Measurements from ENCODE around the gene CCL22.

The CCL22 gene

GRCh38 chr16:57403965-57404817, 45.6 kb downstream of the CCL22 start, which contains the start of gene CCL17:
TSS of gene CCL17 (plus strand) at chr16:57404767. CDS start at chr16:57413933, 9,166 bp downstream.
- no peaks in the 10 kb centered on the region for H3K4me1 ChIP-seq
- no peaks in the 10 kb centered on the region; the same call in 1 of the 2 replicates for H3K27me3 ChIP-seq (ENCODE audit: low read depth)
- in situ Hi-C loops (cut with MboI; ENCODE audit: low sequenced_read_pairs) = no loop called here
- H3K36me3 ChIP-seq (replicated peaks) = no peaks in the 10 kb centered on the region
- H3K4me3 ChIP-seq = no peak within 1 kb of the TSS
- H3K9me3 ChIP-seq = no peaks in the 10 kb centered on the region
- DNase-seq (ENCODE audit: low spot score in 2 of 2) = no peak

- Histone ChIP-seq H3K9me3 (no peaks in the 10 kb centered on the region), H3K4me3 (no peak overlapping the region), H3K27me3 (ENCODE audit: low read depth) (no peaks in the 10 kb centered on the region; the same call in 1 of the 2 replicates), H3K4me1 (no peaks in the 10 kb centered on the region), H3K36me3 (replicated peaks) (no peaks in the 10 kb centered on the region)
- DNase-seq (ENCODE audit: low spot score in 2 of 2) = no peak
- in situ Hi-C loops (cut with MboI; ENCODE audit: low sequenced_read_pairs) = no loop called here
Measured at GRCh38 chr16:57405097-57405496, 46.5 kb downstream of the CCL22 start.

GRCh38 chr16:57406881-57407280, 48.3 kb downstream of the CCL22 start:
- DNase-seq (ENCODE audit: low spot score in 2 of 2) = no peak
- no peak overlapping the region for H3K4me3 ChIP-seq
- H3K36me3 ChIP-seq (replicated peaks) = no peaks in the 10 kb centered on the region
- no peaks in the 10 kb centered on the region for H3K9me3 ChIP-seq
- in situ Hi-C loops (cut with MboI; ENCODE audit: low sequenced_read_pairs) = no loop called here
- H3K27me3 ChIP-seq (ENCODE audit: low read depth) = no peaks in the 10 kb centered on the region; the same call in 1 of the 2 replicates
- no peaks in the 10 kb centered on the region for H3K4me1 ChIP-seq

- Histone ChIP-seq H3K36me3 (replicated peaks) (no peaks in the 10 kb centered on the region), H3K4me3 (no peak overlapping the region), H3K9me3 (no peaks in the 10 kb centered on the region), H3K4me1 (no peaks in the 10 kb centered on the region), H3K27me3 (ENCODE audit: low read depth) (no peaks in the 10 kb centered on the region)
- in situ Hi-C loops (cut with MboI; ENCODE audit: low sequenced_read_pairs) = no loop called here
- DNase-seq (ENCODE audit: low spot score in 2 of 2) = no peak
Measured at GRCh38 chr16:57407521-57408353, 49.2 kb downstream of the CCL22 start.

DNA sequence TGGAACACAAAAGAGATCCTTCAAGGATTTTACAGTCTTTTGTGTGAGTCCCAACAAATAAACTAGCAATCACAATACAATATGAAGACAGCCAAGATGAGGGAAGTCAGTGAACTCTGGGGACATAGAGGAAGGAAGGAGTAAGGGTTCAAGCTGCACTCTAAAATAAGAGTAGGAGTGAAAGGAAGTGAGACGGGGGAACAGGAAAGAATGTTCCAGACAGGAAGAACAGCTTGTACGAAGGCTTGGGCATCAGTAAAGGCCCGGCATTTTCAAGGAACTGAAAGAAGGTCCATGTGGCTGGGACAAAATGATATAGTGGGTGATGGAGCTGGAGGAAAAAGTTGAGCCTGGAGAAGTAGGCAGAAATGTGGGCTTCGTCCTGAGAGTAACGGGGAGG, 50.5 kb downstream of the CCL22 start:
- no peaks in the 10 kb centered on the region for H3K36me3 ChIP-seq (replicated peaks)
- in situ Hi-C loops (cut with MboI; ENCODE audit: low sequenced_read_pairs) = no loop called here
- no peaks in the 10 kb centered on the region for H3K4me1 ChIP-seq
- no peaks in the 10 kb centered on the region for H3K9me3 ChIP-seq
- no peaks in the 10 kb centered on the region for H3K27me3 ChIP-seq (ENCODE audit: low read depth)
- no peak overlapping the region for H3K4me3 ChIP-seq
- DNase-seq (ENCODE audit: low spot score in 2 of 2) = no peak

DNA sequence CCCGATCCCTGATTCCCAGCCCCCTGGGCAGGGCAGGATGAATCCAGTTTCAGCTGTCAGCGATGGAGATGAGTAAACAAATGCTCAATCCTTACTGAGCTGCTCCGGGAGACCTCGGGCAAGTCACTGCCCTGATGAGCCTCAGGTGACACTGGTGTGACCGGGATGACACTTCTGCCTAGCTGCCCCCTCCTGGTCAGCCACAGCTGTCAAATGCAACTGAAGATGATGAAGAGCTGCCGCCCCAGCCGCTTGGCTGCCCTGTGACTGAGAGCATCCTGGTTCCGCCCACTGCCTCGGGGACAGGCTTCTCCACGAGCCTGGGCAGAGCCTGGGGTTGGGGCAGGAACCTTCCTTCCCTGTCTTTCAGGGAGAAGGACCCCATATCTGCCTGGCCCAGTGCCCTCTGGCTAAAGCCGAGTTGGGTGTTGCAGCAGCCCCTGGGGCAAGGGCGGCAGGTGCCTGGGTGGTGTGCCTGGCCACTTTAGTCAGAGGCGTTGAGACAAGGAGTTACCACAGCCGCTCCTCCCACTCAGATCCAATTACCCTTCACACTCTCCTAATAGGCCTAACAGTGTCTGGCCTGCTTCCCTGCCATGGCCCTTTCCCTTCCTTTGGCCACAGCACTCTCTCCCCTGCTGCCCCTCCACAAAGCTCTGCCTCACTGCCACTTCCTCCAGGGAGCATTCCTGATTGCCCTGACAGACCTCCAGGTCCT, 51.4 kb downstream of the CCL22 start:
- H3K9me3 ChIP-seq = no peaks in the 10 kb centered on the region
- in situ Hi-C loops (cut with MboI; ENCODE audit: low sequenced_read_pairs) = loop anchor here (10.0 kb wide), 1 partner anchor 325 kb away; no protein-coding TSS in a partner anchor
- DNase-seq (ENCODE audit: low spot score in 2 of 2) = no peak

GRCh38 chr16:57411362-57411976, 52.9 kb downstream of the CCL22 start:
- no peaks in the 10 kb centered on the region for H3K27me3 ChIP-seq (ENCODE audit: low read depth)
- in situ Hi-C loops (cut with MboI; ENCODE audit: low sequenced_read_pairs) = loop anchor here (10.0 kb wide), 1 partner anchor 327 kb away; no protein-coding TSS in a partner anchor
- DNase-seq (ENCODE audit: low spot score in 2 of 2) = no peak
- H3K4me3 ChIP-seq = no peak overlapping the region
- H3K36me3 ChIP-seq (replicated peaks) = no peaks in the 10 kb centered on the region
- no peaks in the 10 kb centered on the region for H3K9me3 ChIP-seq
- H3K4me1 ChIP-seq = no peaks in the 10 kb centered on the region

More for the DNA sequence above, 51.4 kb downstream of the CCL22 start:
- no peaks in the 10 kb centered on the region for H3K4me1 ChIP-seq
- no peaks in the 10 kb centered on the region for H3K27me3 ChIP-seq (ENCODE audit: low read depth)
- no peak overlapping the region for H3K4me3 ChIP-seq
- no peaks in the 10 kb centered on the region for H3K36me3 ChIP-seq (replicated peaks)

DNA sequence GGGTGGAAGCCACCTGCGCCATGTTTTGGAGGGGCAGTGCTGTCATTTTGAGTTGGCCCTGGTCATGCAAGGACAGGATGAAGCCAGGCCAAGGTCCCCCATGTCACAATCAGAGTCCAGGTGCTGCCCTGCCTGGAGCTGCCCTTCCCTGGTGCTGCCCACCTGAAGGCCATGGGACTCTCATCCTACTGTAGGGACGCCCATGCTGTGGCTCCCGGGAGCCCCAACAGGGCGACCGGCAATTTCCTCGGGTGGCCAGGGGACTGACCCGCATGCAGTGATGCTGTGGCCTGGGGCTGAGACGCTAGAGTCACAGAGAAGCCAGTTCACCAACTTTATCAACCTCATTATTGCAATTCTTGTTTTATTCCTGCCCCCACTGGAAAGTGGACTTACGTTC, 54.0 kb downstream of the CCL22 start:
- no peaks in the 10 kb centered on the region for H3K27me3 ChIP-seq (ENCODE audit: low read depth)
- in situ Hi-C loops (cut with MboI; ENCODE audit: low sequenced_read_pairs) = loop anchor here (10.0 kb wide), 1 partner anchor 328 kb away; no protein-coding TSS in a partner anchor
- no peak overlapping the region for H3K4me3 ChIP-seq

DNA sequence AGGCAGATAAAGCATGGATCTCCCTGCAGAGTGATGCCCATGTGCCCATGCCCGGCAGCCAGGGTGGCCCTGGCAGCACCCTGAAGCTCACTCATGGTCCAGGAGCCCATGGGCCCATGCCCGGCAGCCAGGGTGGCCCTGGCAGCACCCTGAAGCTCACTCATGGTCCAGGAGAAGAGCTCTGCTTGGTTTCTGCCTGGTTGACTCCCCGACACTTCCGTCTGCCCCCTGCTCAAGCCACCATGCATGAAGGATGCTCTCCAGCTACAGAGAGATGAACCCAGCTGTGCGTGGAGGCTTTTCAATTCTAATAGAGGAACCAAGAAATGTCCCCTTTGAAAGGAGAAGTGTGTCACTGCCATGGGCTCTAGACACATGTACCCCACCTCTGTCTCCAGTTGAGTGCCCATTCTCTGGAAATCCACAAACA, 54.7 kb downstream of the CCL22 start:
- no peak for DNase-seq (ENCODE audit: low spot score in 2 of 2)
- no peaks in the 10 kb centered on the region for H3K27me3 ChIP-seq (ENCODE audit: low read depth)
- peaks cover 8% of the 10 kb centered on the region for H3K4me1 ChIP-seq
- H3K36me3 ChIP-seq (replicated peaks) = no peaks in the 10 kb centered on the region
- in situ Hi-C loops (cut with MboI; ENCODE audit: low sequenced_read_pairs) = loop anchor here (10.0 kb wide), 1 partner anchor 329 kb away; no protein-coding TSS in a partner anchor
- H3K9me3 ChIP-seq = no peaks in the 10 kb centered on the region
- H3K4me3 ChIP-seq = no peak overlapping the region

More for the DNA sequence above, 54.0 kb downstream of the CCL22 start:
- no peak for DNase-seq (ENCODE audit: low spot score in 2 of 2)
- Histone ChIP-seq H3K9me3 (no peaks in the 10 kb centered on the region), H3K4me1 (peaks cover 8% of the 10 kb centered on the region), H3K36me3 (replicated peaks) (no peaks in the 10 kb centered on the region)

- in situ Hi-C loops (cut with MboI; ENCODE audit: low sequenced_read_pairs) = loop anchor here (10.0 kb wide), 1 partner anchor 329 kb away; no protein-coding TSS in a partner anchor
- Histone ChIP-seq H3K4me3 (no peak overlapping the region), H3K27me3 (ENCODE audit: low read depth) (no peaks in the 10 kb centered on the region)
Measured at GRCh38 chr16:57413733-57414132, 55.1 kb downstream of the CCL22 start.

More at GRCh38 chr16:57413733-57414132, 55.1 kb downstream of the CCL22 start:
- Histone ChIP-seq H3K4me1 (peaks cover 8% of the 10 kb centered on the region), H3K9me3 (no peaks in the 10 kb centered on the region), H3K36me3 (replicated peaks) (no peaks in the 10 kb centered on the region)
- DNase-seq (ENCODE audit: low spot score in 2 of 2) = no peak

Measured in HAP-1 (cell line).